ENCODE results near the gene SH3GL3.

The SH3GL3 gene

GRCh38 chr15:83446904-83447709 is at the start of gene SH3GL3 (continued):
- TF ChIP-seq PRDM6 (tag by site-specific recombination; IDR thresholded peaks at IDR 0.05) (no peak), ZBTB10 (tag by site-specific recombination; IDR thresholded peaks at IDR 0.05) (no peak), ZXDB (tag by site-specific recombination; IDR thresholded peaks at IDR 0.05) (peak; percentile 29; the same call in 1 of the 2 replicates), PRDM4 (tag by site-specific recombination; IDR thresholded peaks at IDR 0.05) (no peak), ZNF610 (tag by site-specific recombination; IDR thresholded peaks at IDR 0.05; ENCODE audit: borderline replicate concordance) (no peak), KLF1 (tag by site-specific recombination; IDR thresholded peaks at IDR 0.05) (no peak), ZSCAN23 (tag by site-specific recombination; IDR thresholded peaks at IDR 0.05) (no peak), ZNF843 (tag by site-specific recombination; IDR thresholded peaks at IDR 0.05) (no peak), RBAK (tag by site-specific recombination; IDR thresholded peaks at IDR 0.05) (no peak), ZNF544 (tag by site-specific recombination; IDR thresholded peaks at IDR 0.05) (no peak), ZNF202 (tag by site-specific recombination; IDR thresholded peaks at IDR 0.05; ENCODE audit: borderline replicate concordance) (no peak), ZNF132 (tag by site-specific recombination; IDR thresholded peaks at IDR 0.05; ENCODE audit: borderline replicate concordance) (no peak), ZNF664 (tag by site-specific recombination; IDR thresholded peaks at IDR 0.05) (no peak), ZNF571 (tag by site-specific recombination; IDR thresholded peaks at IDR 0.05) (no peak), ZNF248 (tag by site-specific recombination; IDR thresholded peaks at IDR 0.05) (no peak), ZFP37 (tag by site-specific recombination; IDR thresholded peaks at IDR 0.05) (no peak), ZNF211 (tag by site-specific recombination; IDR thresholded peaks at IDR 0.05; ENCODE audit: low read depth) (no peak), ZNF785 (tag by site-specific recombination; IDR thresholded peaks at IDR 0.05) (no peak)
- TF ChIP-seq, protein P1, sequence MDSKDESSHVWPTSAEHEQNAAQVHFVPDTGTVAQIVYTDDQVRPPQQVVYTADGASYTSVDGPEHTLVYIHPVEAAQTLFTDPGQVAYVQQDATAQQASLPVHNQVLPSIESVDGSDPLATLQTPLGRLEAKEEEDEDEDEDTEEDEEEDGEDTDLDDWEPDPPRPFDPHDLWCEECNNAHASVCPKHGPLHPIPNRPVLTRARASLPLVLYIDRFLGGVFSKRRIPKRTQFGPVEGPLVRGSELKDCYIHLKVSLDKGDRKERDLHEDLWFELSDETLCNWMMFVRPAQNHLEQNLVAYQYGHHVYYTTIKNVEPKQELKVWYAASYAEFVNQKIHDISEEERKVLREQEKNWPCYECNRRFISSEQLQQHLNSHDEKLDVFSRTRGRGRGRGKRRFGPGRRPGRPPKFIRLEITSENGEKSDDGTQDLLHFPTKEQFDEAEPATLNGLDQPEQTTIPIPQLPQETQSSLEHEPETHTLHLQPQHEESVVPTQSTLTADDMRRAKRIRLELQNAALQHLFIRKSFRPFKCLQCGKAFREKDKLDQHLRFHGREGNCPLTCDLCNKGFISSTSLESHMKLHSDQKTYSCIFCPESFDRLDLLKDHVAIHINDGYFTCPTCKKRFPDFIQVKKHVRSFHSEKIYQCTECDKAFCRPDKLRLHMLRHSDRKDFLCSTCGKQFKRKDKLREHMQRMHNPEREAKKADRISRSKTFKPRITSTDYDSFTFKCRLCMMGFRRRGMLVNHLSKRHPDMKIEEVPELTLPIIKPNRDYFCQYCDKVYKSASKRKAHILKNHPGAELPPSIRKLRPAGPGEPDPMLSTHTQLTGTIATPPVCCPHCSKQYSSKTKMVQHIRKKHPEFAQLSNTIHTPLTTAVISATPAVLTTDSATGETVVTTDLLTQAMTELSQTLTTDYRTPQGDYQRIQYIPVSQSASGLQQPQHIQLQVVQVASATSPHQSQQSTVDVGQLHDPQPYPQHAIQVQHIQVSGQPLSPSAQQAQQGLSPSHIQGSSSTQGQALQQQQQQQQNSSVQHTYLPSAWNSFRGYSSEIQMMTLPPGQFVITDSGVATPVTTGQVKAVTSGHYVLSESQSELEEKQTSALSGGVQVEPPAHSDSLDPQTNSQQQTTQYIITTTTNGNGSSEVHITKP (tag by site-specific recombination; IDR thresholded peaks at IDR 0.05): peak; percentile 79
- TF ChIP-seq, protein P2, sequence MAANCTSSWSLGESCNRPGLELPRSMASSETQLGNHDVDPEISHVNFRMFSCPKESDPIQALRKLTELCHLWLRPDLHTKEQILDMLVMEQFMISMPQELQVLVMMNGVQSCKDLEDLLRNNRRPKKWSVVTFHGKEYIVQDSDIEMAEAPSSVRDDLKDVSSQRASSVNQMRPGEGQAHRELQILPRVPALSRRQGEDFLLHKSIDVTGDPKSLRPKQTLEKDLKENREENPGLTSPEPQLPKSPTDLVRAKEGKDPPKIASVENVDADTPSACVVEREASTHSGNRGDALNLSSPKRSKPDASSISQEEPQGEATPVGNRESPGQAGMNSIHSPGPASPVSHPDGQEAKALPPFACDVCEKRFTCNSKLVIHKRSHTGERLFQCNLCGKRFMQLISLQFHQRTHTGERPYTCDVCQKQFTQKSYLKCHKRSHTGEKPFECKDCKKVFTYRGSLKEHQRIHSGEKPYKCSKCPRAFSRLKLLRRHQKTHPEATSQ (tag by site-specific recombination; IDR thresholded peaks at IDR 0.05): no peak
- TF ChIP-seq, protein P3, sequence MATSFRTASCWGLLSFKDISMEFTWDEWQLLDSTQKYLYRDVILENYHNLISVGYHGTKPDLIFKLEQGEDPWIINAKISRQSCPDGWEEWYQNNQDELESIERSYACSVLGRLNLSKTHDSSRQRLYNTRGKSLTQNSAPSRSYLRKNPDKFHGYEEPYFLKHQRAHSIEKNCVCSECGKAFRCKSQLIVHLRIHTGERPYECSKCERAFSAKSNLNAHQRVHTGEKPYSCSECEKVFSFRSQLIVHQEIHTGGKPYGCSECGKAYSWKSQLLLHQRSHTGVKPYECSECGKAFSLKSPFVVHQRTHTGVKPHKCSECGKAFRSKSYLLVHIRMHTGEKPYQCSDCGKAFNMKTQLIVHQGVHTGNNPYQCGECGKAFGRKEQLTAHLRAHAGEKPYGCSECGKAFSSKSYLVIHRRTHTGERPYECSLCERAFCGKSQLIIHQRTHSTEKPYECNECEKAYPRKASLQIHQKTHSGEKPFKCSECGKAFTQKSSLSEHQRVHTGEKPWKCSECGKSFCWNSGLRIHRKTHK (tag by site-specific recombination; IDR thresholded peaks at IDR 0.05): no peak
- TF ChIP-seq, protein P4, sequence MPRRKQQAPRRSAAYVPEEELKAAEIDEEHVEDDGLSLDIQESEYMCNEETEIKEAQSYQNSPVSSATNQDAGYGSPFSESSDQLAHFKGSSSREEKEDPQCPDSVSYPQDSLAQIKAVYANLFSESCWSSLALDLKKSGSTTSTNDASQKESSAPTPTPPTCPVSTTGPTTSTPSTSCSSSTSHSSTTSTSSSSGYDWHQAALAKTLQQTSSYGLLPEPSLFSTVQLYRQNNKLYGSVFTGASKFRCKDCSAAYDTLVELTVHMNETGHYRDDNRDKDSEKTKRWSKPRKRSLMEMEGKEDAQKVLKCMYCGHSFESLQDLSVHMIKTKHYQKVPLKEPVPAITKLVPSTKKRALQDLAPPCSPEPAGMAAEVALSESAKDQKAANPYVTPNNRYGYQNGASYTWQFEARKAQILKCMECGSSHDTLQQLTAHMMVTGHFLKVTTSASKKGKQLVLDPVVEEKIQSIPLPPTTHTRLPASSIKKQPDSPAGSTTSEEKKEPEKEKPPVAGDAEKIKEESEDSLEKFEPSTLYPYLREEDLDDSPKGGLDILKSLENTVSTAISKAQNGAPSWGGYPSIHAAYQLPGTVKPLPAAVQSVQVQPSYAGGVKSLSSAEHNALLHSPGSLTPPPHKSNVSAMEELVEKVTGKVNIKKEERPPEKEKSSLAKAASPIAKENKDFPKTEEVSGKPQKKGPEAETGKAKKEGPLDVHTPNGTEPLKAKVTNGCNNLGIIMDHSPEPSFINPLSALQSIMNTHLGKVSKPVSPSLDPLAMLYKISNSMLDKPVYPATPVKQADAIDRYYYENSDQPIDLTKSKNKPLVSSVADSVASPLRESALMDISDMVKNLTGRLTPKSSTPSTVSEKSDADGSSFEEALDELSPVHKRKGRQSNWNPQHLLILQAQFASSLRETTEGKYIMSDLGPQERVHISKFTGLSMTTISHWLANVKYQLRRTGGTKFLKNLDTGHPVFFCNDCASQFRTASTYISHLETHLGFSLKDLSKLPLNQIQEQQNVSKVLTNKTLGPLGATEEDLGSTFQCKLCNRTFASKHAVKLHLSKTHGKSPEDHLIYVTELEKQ (tag by site-specific recombination; IDR thresholded peaks at IDR 0.05; ENCODE audit: borderline replicate concordance): no peak
